ENCODE results near the gene SAMD15. TPM values are rescaled to one million over a fixed set of nuclear protein-coding genes. Genes with fewer than 3 reads are reported as not detected.
"Not testable (repeated sequence)": the region's sequence is repeated elsewhere in the genome, so short reads cannot be mapped to it uniquely, and the experiment has no call there.

The SAMD15 gene
- total RNA-seq, 1 donor from 2014 or later: 8.1 TPM

DNA sequence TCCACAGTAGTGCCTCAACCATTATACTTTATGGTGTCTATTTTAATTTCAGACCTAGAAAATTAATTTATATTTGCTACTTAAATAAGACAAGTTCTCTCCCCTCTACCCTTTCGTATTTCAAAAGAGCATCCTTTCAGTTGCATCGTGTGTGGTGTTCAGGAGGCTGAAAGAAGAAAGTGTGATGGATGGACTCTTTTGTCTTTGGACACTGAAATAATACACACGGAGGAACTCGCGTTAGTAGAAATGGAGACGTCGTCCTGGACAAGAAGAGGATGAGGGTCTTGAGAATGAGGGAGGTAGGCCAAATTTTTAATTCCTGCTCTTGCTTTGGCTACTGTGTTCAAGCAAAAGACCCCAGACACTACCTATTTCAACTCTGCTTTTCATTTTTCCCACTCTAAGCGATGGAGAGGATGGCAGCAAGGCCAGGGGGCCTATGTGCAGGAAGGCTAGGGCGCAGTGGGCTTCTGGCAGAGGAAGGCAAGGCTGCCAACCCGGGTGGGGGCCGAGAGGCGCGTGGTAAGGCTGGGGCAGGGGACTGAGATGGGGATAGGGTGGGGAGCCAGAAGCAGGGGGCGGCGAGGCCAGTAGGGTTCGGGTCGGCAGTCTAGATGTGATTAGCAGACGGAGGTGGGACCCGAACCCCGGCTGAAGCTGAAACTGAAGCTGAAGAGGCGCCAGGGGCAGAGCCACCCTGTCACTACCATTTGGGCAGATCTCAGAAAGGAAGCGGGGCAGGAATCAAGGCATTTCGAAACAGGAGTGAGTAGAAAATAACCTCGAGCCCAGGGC is 1.0 kb upstream of the SAMD15 start:
- DNase-seq: no peak

DNA sequence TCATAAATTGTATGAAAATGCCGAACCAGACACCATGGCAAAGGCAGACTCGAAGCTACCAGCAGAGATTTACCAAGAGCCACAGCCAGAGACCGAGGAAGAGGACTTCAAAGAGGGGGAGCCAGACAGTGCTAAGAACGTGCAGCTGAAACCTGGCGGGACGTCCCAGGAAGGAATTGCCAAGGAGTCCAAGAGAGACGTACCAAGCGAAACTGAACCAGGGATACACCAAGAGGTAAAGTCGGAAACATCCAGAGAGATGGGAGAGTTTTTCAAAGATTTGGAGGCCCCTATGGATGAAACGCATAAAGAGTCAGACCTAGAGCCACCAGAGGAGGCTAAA is 294 bp downstream of the SAMD15 start:
- DNase-seq: no peak

DNA sequence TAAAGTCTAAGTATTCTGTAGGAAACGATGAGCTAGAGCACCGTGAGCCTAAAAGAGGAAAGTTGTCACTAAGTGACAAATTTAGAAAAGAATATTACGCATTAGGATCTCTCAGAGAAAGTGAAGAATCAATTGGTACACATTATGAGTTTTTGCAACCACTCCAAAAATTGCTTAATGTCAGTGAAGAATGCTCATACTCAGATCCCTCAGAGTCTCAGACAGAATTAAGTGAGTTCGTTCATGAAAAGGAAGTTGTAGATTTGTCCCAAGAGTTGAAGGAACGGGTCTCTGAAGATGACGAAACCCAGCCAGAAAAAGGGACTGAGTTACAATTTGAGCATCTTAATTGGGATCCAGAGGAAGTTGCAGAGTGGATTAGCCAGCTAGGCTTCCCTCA is 1.5 kb downstream of the SAMD15 start:
- no peak for DNase-seq

DNA sequence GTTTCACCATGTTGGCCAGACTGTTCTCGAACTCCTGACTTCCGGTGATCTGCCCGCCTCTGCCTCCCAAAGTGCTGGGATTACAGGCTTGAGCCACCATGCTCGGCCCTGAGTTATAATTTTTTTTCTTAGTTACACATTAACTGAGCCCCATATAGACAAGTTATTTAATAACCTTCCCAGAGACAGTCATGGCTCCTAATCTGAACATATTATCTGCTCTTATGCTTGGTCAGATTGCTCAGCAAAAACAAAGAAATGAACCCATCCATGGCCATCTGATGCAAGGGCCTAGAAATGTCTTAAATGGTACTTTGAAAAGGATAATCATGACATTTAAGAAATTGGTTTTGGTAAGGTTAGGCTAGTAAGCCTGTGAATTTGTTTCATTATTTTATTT is 13.0 kb downstream of the SAMD15 start:
- DNase-seq: no peak

DNA sequence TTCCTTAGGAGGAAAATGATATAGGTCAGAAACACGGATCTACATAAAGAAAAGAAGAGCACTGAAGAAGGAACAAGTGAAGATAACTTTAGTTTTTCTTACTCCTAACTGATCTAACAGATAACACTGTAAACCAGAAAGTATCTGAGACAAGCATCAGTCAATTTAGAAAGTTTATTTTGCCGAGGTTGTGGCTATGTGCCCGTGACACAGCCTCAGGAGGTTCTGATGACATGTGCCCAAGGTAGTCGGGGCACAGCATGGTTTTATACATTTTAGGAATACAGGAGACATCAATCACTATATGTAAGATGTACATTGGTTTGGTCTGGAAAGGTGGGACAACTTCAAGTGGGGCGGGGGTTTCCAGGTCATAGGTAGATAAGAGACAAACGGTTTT is 23.0 kb downstream of the SAMD15 start:
- no peak for DNase-seq

DNA sequence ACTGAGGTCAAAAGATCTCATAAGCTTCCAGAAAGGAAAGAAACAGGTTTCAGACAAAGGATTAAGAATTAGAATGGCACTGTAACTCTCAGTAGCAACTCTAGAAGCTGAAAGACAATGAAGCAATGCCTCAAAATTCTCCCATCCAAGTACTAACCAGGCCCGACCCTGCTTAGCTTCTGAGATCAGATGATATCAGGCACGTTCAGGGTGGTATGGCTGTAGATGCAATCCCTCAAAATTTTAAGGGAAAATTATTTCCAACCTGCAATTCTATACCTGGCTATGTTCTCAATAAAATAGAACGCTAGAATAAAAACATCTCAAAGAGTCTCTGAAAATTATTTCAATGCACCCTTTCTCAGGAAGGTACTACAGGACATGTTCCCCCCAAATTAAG is 26.6 kb downstream of the SAMD15 start:
- no peak for DNase-seq

DNA sequence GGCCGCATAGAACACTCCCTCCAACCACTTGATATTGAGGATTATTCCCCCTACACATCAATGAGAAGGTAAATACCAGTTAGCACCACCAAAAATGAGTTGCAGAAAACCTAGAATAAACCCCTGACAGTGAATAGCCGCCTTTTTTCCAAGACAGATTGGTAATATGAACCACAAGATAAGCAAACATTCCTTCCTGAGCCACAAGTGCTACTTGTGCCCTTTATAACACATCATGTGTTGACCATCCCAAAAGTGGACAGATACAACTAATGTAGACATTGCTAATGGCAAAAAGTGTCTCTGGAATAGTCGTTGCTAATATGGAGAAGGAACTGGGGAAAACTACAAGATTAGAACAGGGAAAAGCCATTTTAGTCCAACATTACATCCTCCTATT is 28.9 kb downstream of the SAMD15 start:
- no peak for DNase-seq

DNA sequence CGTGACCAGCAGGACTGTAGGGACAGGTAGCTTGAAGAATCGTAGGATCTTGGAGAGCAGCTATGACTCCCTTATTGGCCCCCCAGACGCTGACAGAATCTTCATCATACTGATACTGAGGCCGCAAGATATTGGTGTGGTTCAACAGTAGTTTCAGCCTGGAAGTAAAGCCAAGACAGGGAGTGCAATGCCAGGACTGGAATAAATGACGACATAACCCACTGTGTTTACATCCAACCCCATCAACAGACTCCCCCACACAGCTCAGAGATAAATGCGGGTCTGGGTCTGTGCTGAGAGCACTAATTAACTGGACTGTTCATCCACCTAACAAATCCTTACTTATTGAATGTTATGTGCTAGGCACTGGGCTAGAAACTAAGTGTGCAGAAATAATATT is 29.5 kb downstream of the SAMD15 start:
- no peak for DNase-seq

DNA sequence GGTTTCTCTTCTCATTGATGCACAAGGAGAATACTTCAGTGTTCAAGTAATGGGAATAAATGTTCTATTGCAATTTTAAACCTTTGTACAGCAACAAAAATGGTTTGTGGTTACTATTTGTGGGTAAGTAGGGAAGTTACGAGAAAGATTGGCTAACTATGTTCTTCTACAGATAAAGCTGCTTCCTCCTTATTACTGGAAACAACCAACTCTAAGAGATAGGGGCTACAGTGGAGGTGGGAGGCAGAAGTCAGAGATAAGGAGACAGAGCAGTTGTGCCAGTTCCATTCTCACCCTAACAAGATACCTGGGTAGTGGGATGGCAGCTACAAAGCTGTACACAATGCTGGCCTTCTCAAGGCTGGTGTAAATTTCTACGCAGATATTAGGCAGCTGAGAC is 30.0 kb downstream of the SAMD15 start:
- DNase-seq: no peak

DNA sequence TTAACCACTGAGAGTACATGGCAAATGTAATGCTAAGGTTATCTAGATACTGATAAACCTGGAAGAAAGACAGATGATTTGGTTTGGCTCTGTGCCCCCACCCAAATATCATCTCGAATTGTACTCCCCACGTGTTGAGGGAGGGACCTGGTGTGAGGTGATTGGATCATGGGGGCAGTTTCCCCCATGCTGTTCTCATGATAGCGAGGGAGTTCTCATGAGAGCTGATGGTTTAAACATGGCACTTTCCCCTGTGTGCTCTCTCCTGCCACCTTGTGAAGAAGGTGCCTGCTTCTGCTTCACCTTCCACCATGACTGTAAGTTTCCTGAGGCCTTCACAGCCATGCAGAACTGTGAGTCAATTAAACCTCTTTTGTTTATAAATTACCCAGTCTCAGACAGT is 32.0 kb downstream of the SAMD15 start:
- DNase-seq: no peak

DNA sequence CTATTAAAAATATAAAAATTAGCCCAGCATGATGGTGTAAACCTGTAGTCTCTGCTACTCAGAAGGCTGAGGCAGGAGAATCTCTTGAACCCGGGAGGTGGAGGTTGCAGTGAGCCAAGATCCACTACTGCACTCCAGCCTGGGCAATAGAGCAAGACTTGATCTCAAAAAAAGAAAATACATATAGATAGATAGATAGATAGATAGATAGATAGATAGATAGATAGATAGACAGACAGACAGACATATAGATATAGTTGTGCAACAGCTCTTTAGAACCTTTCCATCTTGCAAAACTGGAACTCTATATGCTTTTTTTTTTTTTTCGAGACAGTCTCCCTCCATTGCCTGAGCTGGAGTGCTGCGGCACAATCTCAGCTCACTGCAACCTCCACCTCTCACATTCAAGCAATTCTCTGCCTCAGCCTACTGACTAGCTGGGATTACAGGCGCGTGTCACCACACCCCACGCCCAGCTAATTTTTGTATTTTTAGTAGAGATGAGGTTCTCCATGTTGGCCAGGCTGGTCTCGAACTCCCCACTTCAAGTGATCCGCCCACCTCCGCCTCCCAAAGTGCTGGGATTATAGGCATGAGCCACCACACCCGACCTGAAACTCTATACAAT is 38.3 kb downstream of the SAMD15 start:
- DNase-seq: not testable (repeated sequence)

DNA sequence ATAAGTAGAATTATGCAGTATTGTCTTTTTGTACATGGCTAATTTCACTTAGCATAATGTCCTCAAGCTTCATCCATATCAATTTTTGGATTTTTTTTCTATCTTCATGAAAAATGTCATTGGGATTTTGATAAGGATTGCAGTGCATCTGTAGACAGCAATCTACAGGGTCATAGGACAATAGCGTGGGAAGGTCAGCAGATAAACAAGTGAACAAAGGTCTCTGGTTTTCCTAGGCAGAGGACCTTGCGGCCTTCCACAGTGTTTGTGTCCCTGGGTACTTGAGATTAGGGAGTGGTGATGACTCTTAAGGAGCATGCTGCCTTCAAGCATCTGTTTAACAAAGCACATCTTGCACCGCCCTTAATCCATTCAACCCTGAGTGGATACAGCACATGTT is 38.9 kb downstream of the SAMD15 start:
- DNase-seq: not testable (repeated sequence)

DNA sequence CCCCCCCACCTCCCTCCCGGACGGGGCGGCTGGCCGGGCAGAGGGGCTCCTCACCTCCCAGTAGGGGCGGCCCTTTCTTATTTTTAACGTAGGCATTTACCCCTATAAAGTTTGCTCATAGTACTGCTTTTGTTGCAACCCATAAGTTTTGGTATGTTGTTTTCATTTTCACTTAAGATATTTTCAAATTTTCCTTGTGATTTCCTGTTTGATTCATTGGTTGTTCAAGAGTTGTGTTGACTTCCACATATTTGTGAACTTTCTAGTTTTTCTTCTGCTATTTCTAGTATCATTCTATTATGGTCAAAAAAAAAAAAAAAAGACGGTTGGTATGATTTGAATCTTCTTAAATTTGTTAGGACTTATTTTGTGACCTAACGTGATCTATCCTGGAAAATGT is 39.7 kb downstream of the SAMD15 start:
- no peak for DNase-seq

DNA sequence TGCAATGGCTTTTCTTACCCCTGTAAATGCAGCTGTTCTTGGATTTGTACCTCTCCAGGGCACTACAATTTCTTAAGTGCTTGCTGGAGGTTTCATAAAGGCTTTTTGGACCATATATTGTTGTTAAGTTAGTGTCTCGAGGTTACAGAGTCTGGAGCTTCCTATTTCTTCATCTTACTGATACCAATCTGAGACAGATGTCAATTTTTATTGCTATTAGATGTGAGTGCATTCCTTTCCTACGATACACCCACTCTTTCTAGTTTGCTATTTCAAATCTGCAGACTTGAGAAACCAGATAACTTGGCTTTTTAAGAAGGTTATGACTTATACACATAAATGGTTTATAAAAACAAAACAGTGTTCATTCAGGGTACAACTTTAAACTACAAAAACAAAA is 44.0 kb downstream of the SAMD15 start:
- DNase-seq: no peak

DNA sequence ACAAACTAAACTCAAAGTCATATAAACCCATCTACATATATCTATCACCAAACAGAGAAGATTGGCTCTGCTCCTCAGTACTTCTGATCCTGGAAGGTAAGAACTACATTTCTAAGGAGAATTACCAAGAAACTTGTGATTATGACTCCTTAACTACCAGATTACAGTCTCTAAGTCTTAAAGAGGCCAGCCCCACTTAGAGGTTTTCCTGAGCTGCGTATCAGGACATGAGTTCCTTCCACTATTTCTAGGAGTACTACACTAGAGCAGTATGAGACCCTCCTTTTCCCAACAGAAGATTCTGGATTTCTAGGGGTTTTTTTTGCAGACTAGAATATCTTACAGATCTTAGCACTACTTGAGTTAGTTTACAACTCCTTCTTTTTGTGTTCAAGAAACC is 46.2 kb downstream of the SAMD15 start, which contains the start of gene NOXRED1:
Gene NOXRED1 (minus strand): TSS at position 101 of the 400 bp plus-strand sequence. CDS start 634 bp downstream, outside the sequence.
- no peak for DNase-seq

DNA sequence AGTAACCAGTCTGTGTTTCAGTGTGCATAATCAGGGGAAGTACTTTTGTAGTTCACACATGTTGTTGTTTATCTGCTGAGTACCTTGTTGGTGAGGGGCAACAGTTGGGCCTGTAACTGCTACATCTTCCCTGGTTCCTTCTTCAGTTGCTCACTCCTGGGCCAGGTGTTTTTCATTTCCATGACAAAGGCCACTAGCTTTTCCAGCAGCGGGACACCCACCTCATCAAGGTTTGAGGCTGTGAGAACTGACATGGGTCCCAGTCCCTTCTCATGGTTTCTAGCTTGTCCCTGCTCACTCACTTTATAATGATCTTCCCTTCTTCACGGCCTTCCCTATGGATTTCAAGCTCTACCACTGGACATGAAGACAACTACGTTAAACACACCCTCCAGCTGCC is 47.7 kb downstream of the SAMD15 start:
- no peak for DNase-seq

DNA sequence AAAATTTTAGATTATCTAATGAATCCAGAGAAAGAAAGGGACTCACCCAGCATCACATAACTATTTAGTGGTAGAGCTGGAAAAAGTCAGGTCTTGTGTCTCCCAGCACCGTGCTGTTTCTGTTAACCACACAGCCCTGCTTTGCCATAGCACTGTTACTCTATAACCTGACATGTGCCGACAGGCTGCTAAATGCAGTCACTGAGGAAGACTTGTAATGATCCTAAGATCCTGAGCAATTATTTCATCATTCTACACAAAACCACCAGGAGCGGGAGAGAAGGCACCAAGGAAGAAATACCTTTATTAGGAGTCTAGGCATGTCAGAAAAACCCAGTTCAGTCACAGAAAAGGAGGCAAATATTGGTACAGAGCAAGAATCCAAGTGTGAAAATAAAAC is 49.2 kb downstream of the SAMD15 start:
- DNase-seq: no peak

DNA sequence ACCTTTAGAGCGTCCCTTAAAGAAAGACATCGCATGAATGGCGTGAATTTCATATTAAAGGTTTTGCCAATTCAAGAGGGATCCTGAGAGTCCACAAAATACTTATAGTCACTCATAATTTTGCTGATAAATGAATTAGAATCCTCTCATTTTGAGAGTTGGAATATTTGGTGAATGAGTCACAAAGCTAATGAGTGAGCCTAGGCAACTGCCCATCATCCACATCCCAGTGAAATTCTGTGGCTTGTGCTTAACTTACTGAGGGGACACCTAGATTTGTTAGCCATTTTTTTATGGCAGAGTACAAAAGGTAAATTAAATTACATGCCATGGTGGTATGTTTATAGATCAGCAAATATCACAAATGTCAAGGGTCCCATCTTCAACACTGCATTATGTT is 58.9 kb downstream of the SAMD15 start:
- DNase-seq: no peak

DNA sequence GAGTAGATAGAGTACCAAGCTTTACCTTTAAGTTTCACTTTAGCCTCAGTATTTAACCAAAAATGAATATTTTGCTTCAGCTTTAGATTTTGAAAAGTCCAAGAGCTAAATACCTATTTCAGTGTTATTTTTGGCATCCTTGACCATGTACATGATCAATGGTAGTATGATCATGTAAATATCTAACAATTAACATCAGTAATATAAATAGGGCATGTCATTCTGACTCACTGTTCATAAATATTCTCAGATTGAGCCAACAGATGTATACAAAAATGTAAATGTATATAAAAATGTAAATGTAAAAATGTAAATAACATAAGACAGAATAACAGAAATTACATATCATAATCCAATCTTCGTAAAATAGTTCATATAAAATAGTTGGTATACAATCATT is 61.4 kb downstream of the SAMD15 start:
- DNase-seq: no peak

DNA sequence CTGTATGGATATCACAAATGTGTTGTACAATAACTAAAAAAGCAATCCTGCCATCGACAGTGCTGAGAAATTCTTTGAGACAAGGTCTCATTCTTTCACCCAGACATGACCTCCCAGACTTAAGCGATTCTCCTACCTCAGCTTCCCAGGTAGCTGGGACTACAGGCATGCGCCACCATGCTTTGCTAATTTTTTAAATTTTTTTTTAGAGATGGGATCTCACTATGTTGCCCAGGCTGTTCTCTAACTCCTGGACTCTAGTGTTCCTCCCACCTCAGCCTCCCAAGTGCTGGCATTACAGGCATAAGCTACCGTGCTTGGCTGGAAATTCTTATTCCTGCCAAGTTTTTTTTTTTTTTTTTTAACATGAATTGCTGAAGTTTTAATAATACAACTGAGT is 62.7 kb downstream of the SAMD15 start:
- DNase-seq: no peak

Data from occipital lobe (tissue), 2 donors.